Colon (tissue), 2 donors: ENCODE results near the gene SPATA2L.

Experiments
- FAIRE-seq: peaks from 2 replicates; lab custom pipeline; 2012; peaks lifted over from hg19 to GRCh38; lab: Jason Lieb, UNC
- donor health status: control.
- donor health status: control.

SPATA2L gene

GRCh38 chr16:89729293-89729692, 27.8 kb upstream of the SPATA2L start:
- FAIRE-seq, result no peak

- no peak for FAIRE-seq
Measured at GRCh38 chr16:89727406-89728120, 26.1 kb upstream of the SPATA2L start.

- FAIRE-seq, result no peak
Measured at GRCh38 chr16:89723279-89724250, 22.1 kb upstream of the SPATA2L start.

GRCh38 chr16:89722392-89723278, 21.1 kb upstream of the SPATA2L start:
- no peak for FAIRE-seq

GRCh38 chr16:89721546-89722391, 20.3 kb upstream of the SPATA2L start:
- no peak for FAIRE-seq

DNA sequence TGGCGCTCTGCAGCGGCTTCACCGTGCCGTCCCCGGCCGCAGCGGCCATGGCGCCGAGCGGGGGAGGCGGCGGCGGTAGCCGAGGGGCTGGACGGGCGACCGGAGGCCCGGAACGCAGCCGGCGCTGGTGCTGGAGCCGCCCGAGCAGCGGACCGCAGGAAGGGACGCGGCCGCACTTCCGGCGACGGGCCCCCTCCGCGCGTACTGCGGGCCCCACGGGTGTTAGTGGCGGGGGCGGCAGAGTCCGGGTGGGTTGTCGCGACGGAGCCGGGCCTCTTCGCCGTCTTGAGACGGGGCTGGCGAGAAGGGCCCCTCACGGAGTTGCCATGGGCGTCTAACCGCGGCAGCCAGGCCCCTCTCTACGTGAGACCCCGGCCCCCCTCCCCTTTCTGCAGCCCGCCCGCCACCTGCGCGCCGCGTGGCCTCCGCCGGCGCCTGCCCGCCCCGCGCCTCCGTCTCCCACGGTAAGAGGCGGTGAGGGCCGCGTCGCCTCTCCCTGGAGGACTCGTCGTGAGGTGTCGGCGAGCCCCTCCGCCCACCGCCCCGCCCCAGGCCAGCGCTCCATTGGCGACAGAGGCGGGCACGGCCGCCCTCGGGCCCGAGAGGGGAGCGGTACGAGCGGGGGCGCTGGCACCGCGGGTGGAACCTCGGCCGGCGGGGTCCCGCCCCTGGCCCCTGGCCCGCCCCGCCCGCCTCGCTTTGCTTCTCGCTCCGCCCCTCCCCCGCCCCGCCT, 19.5 kb upstream of the SPATA2L start, which contains the start of the genes VPS9D1 and ZNF276:
VPS9D1 (minus strand) TSS at position 86 of the 733 bp plus-strand sequence; CDS start at position 49, 37 bp downstream.
ZNF276 (plus strand) TSS at position 725 of the 733 bp plus-strand sequence. CDS start 104 bp downstream, outside the sequence.
- FAIRE-seq, result no peak

- no peak for FAIRE-seq
Measured at GRCh38 chr16:89720551-89720812, 19.0 kb upstream of the SPATA2L start.

DNA sequence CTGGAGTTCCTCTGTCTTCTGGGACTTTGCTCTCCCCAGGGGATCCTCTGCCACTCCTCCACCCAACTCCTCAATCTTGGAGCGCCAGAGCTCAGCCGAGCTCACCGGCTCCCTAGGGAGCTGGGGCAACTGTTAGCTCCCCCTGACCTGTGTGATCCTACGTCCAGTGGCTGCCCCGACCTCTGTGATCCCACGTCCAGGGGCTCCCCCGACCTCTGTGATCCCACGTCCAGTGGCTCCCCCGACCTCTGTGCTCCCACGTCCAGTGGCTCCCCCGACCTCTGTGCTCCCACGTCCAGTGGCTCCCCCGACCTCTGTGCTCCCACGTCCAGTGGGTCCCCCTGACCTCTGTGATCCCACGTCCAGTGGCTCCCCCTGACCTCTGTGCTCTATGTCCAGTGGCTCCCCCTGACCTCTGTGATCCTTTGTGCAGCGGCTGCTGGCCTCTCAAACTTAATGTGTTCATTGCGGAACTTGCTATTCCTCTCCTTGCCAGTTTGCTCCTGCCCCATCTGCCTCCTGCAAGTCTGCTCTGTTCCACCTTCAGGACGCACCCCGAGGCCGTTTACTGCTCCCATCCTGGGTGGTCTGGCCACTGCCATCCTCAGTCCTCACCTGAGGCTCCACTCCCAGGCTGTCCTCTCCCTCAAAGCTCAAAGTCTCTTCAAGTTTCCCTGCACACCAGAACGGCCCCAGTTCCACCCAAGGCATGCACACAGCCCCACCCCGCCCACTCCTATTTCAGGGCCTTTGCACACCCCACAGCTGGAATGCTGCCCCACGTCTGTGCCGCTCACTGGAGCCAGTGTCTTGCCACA, 16.4 kb upstream of the SPATA2L start:
- FAIRE-seq, result no peak

DNA sequence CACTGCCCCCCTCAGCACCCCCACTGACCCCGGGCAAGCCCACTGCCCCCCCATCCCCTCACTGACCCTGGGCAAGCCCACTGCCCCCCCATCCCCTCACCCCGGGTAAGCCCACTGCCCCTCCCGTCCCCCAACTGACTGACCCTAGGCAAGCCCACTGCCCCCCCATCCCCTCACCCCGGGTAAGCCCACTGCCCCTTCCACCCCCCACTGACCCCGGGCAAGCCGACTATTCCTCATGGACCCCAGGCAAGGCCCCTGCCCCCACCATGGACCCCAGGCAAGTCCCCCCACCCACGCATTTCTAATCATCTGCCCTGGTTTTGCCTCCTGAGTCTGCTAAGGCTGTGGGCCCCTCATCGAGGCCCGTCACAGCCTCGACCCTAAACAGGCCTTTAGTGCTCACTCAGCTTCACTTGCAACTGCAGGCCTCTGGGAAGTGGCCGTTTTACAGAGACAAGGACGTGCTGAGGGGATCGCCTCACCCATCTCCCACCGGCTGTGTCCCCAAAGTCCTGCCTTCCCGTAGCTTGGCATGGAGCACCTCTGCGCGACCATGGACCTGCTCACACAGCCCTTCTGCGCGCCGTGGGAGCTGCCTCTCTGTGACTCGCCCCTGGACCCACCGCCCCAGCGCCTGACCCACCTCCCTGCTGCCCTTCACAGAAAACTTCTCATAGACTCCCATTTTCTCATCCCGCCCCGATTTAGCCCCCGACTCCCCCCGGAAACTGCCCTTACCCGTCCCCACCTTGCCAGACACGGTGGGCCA, 15.6 kb upstream of the SPATA2L start:
- no peak for FAIRE-seq

GRCh38 chr16:89716493-89716892, 15.0 kb upstream of the SPATA2L start:
- FAIRE-seq, result no peak

GRCh38 chr16:89712274-89712781, 10.8 kb upstream of the SPATA2L start:
- FAIRE-seq, result no peak

DNA sequence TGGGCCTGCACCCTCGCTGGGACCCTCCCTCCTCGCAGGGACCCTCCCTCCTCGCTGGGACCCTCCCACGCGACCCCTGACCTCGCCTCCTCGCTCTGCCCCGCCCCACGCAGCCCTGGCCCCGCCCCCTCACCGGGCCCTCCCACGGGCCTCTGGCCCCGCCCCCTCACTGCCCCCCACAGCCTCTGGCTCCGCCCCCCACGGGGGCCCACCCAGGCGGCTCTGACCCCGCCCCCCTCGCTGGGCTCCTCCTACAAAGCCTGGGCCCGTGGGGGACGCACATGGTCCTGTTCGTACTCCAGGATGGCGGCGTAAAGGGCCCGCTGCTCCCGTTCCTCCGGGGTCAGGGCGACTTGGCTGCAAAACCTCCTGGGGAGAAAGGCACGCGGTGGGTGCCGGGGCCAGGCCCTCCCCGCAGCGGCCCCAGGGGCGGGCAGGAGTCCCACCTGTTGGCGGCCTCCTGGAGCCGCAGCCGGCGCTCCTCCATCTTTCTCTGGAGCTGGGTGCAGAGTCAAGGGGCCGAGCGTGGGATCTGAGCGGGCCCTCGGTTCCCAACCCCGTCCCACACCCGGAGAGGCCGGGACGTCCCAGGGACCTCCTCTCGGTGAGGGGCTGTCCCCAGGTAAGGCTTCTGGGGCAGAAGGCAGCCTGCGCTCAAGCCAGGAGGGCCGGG, 10.2 kb upstream of the SPATA2L start:
- no peak for FAIRE-seq

DNA sequence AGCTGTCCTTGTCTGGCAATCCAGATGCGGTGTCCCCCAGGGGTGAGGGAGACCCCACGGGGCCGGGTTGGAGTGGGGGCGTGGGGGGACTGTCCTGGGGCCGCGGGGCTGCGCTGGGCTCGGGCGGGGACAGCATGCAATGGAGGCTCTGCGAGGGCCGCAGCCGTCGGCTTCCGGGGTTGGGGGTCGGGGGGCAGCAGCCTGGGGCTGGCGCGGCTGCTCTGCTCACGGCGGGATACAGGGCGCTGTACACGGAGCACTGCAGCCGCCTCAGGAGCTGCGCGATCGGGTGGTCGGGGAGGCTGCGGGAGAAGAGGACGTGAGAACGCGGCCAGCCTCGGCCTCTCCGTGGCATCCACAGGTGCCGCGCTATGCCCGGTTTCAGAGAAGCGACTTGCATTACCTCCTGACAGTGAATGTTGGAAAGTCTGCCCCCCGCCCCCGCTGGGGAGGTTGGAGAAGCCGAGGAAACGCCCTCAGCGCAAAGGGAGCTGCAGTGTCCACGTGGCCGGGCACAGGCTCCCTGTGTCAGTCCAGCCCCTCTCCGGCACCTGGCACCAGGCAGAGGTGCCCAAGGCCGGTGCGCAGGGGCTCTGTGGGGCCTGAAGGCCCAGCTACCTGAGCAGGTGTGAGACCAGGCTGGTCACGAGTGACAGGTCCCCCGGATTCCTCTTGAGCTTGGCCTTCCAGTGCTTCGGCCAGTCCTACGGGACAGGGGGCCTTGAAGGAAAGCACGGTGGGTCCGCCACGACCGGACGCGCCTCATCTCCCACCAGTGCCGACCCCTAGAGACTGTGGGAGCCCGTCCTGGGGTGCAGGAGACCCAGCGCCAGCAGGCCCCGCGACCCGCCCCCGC, 9.4 kb upstream of the SPATA2L start:
- FAIRE-seq, result no peak

GRCh38 chr16:89709716-89710432, 8.4 kb upstream of the SPATA2L start:
- FAIRE-seq, result no peak

DNA sequence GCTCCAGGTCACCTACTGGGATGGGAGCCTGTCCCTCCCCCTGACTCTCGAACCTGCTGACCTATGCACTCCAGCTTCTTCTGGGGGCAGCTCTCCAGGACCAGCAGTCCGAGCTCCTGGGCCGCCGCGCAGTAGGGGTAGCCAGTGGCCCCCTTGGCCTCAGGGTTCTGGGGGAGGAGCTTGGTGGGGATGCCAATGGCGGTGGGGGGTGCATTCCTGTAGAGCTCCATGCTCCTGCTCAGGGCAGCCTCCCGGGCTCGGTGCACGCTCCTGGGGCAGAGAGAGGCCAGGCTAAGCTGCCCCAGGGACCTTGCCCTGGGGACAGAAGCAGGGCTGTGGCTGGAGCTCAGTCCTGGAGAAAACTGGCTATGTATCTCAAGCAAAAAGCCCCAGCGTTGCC, 7.7 kb upstream of the SPATA2L start:
- no peak for FAIRE-seq

- no peak for FAIRE-seq
Measured at GRCh38 chr16:89708481-89708931, 7.0 kb upstream of the SPATA2L start.
